Caco-2 (cell line): ENCODE data around the gene ESR2. TPM values are rescaled to one million over a fixed set of nuclear protein-coding genes. Genes with fewer than 3 reads are reported as not detected.

Experiments
- BruUV-seq: library from RNA; stranded (reverse); fragments of 400-500 nt; replicated peaks from 2 replicates; lab custom pipeline; 2021; lab: Mats Ljungman, UMichigan
- CTCF ChIA-PET: fragments of 300-600 bp; sonication (Branson Sonifier 250); formaldehyde crosslinking; loops from one replicate; lab custom pipeline; 2022; ENCODE audit warnings: antibody characterized with exemption; lab: Charles Lee
- POLR2A ChIA-PET: fragments of 300-600 bp; sonication (Branson Sonifier 250); formaldehyde crosslinking; loops from one replicate; lab custom pipeline; 2022; ENCODE audit warnings: antibody characterized with exemption; lab: Charles Lee
- DNase-seq, 2 experiments: peaks; one replicate each; pipeline versions ENCODE4 v3.0.0 to v3.0.0-alpha.2; 2020 to 2022
- H3K27me3 ChIP-seq: replicated peaks from 2 replicates; pipeline ENCODE4 v1.6.0; 2011; ENCODE audit warnings: low read length; ENCODE audit not compliant: control insufficient read depth, insufficient read depth
- H3K36me3 ChIP-seq: 2 replicates; pipeline ENCODE4 v1.5.1; 2011; ENCODE audit warnings: low read length; ENCODE audit not compliant: control insufficient read depth, insufficient read depth
- H3K4me1 ChIP-seq: fragments of 250-450 bp; sonication (Bioruptor Pico); 2 replicates; pipeline ENCODE4 v1.5.1; 2020; ENCODE audit warnings: mild to moderate bottlenecking
- H3K4me3 ChIP-seq: 2 replicates; pipeline ENCODE4 v1.5.1; 2011; ENCODE audit warnings: low read depth, mild to moderate bottlenecking, control low read depth, low read length
- H3K9me3 ChIP-seq: fragments of 250-450 bp; sonication (Bioruptor Pico); 2 replicates; pipeline ENCODE4 v1.5.1; 2020; ENCODE audit warnings: mild to moderate bottlenecking, moderate library complexity
- H3K27ac Mint-ChIP-seq: one replicate; pipeline ENCODE4 v1.8.0; 2022; ENCODE audit warnings: mixed read lengths; ENCODE audit not compliant: unreplicated experiment
- H3K27me3 Mint-ChIP-seq: one replicate; pipeline ENCODE4 v1.8.0; 2022; ENCODE audit warnings: mixed read lengths; ENCODE audit not compliant: insufficient read depth, unreplicated experiment
- H3K36me3 Mint-ChIP-seq: one replicate; pipeline ENCODE4 v1.8.0; 2022; ENCODE audit warnings: mild to moderate bottlenecking, mixed read lengths; ENCODE audit not compliant: insufficient read depth, unreplicated experiment
- H3K4me1 Mint-ChIP-seq: one replicate; pipeline ENCODE4 v1.8.0; 2022; ENCODE audit warnings: low read depth, mixed read lengths; ENCODE audit not compliant: unreplicated experiment
- H3K4me3 Mint-ChIP-seq: one replicate; pipeline ENCODE4 v1.8.0; 2022; ENCODE audit warnings: mild to moderate bottlenecking, moderate library complexity, mixed read lengths; ENCODE audit not compliant: unreplicated experiment
- H3K9me3 Mint-ChIP-seq: one replicate; pipeline ENCODE4 v1.8.0; 2022; ENCODE audit warnings: mixed read lengths; ENCODE audit not compliant: unreplicated experiment
- CTCF ChIP-seq, 2 experiments: fragments of 200-600 bp in 1 of 2; IDR thresholded peaks; 1 replicate in 1 of 2; 2 replicates in 1 of 2; pipeline versions ENCODE4 v1.5.1 to v1.8.0; 2011 to 2022; ENCODE audit warnings: antibody characterized with exemption in 1 of 2, control low read depth in 1 of 2, inconsistent platforms in 1 of 2, low read depth in 1 of 2, low read length in 1 of 2, mild to moderate bottlenecking in 1 of 2, moderate library complexity in 1 of 2; ENCODE audit not compliant: insufficient read depth in 1 of 2, severe bottlenecking in 1 of 2, unreplicated experiment in 1 of 2
- intact Hi-C: fragments of 100-400 bp; cut with micrococcal nuclease; formaldehyde crosslinking; loops from one replicate; pipeline ENCODE4 v1.10.0; 2022; ENCODE audit not compliant: unreplicated experiment
- total RNA-seq: library from RNA; stranded (reverse); gene quantifications from 2 replicates; pipeline ENCODE4 v1.2.3, GENCODE V29; 2022

ESR2 gene
- total RNA-seq, 1 experiment from 2014 or later = 0.23 TPM

GRCh38 chr14:64061115-64061514 is 233.1 kb downstream of the ESR2 start:
- intact Hi-C loops = loop anchor here (5.0 kb wide), 1 partner anchor 231 kb away; the partner anchor contains the start of gene ESR2
- ChIA-PET CTCF (no interaction called here), POLR2A (no interaction called here)
- Mint-ChIP-seq H3K9me3 (no peaks in the 10 kb centered on the region), H3K27ac (peak overlapping the region; percentile 64), H3K36me3 (peaks cover 6% of the 10 kb centered on the region), H3K27me3 (no peaks in the 10 kb centered on the region), H3K4me3 (no peak overlapping the region), H3K4me1 (no peaks in the 10 kb centered on the region)
- TF ChIP-seq CTCF (IDR thresholded peaks at IDR 0.05; ENCODE audit: insufficient read depth in 1 of 2, low read depth in 1 of 2, low read length in 1 of 2, severe bottlenecking in 1 of 2, unreplicated experiment in 1 of 2) = no peak
- no peak for DNase-seq
- H3K9me3 ChIP-seq = no peaks in the 10 kb centered on the region
- no peaks in the 10 kb centered on the region for H3K36me3 ChIP-seq
- no peak overlapping the region for H3K4me3 ChIP-seq
- no peaks in the 10 kb centered on the region for H3K27me3 ChIP-seq
- no TSS peak for BruUV-seq
- no peaks in the 10 kb centered on the region for H3K4me1 ChIP-seq

GRCh38 chr14:64060648-64061096 is 233.5 kb downstream of the ESR2 start:
- H3K36me3 Mint-ChIP-seq = peaks cover 6% of the 10 kb centered on the region
- H3K27me3 Mint-ChIP-seq = no peaks in the 10 kb centered on the region
- no peaks in the 10 kb centered on the region for H3K27me3 ChIP-seq
- no peaks in the 10 kb centered on the region for H3K9me3 Mint-ChIP-seq
- H3K27ac Mint-ChIP-seq = peak overlapping the region; percentile 64
- H3K4me1 ChIP-seq = no peaks in the 10 kb centered on the region
- peak in 1 of 2 experiments; percentile 28 for DNase-seq
- no TSS peak for BruUV-seq
- TF ChIP-seq CTCF (IDR thresholded peaks at IDR 0.05; ENCODE audit: insufficient read depth in 1 of 2, low read depth in 1 of 2, low read length in 1 of 2, severe bottlenecking in 1 of 2, unreplicated experiment in 1 of 2) = peak; percentile 46 to 53
- H3K4me3 ChIP-seq = no peak overlapping the region
- intact Hi-C loops = loop anchor here (5.0 kb wide), 1 partner anchor 232 kb away; the partner anchor contains the start of gene ESR2
- H3K4me3 Mint-ChIP-seq = no peak overlapping the region
- no peaks in the 10 kb centered on the region for H3K36me3 ChIP-seq
- no peaks in the 10 kb centered on the region for H3K4me1 Mint-ChIP-seq
- POLR2A ChIA-PET = no interaction called here
- CTCF ChIA-PET = no interaction called here
- no peaks in the 10 kb centered on the region for H3K9me3 ChIP-seq

GRCh38 chr14:64060199-64060545 is 234.0 kb downstream of the ESR2 start:
- Histone ChIP-seq H3K36me3 (no peaks in the 10 kb centered on the region), H3K9me3 (no peaks in the 10 kb centered on the region), H3K27me3 (no peaks in the 10 kb centered on the region), H3K4me3 (no peak overlapping the region), H3K4me1 (no peaks in the 10 kb centered on the region)
- BruUV-seq = no TSS peak
- TF ChIP-seq CTCF (IDR thresholded peaks at IDR 0.05; ENCODE audit: insufficient read depth in 1 of 2, low read depth in 1 of 2, low read length in 1 of 2, severe bottlenecking in 1 of 2, unreplicated experiment in 1 of 2) = no peak
- Mint-ChIP-seq H3K4me1 (no peaks in the 10 kb centered on the region), H3K4me3 (no peak overlapping the region), H3K27ac (no peak overlapping the region), H3K36me3 (peaks cover 1% of the 10 kb centered on the region), H3K27me3 (no peaks in the 10 kb centered on the region), H3K9me3 (no peaks in the 10 kb centered on the region)
- POLR2A ChIA-PET = no interaction called here
- intact Hi-C loops = loop anchor here (5.0 kb wide), 1 partner anchor 232 kb away; the partner anchor contains the start of gene ESR2
- CTCF ChIA-PET = no interaction called here
- no peak for DNase-seq
